ENCODE measurements around the gene ZSCAN18. TPM values are rescaled to one million over a fixed set of nuclear protein-coding genes. Genes with fewer than 3 reads are reported as not detected.

Gene ZSCAN18
- total and polyA plus RNA-seq, 4 donors = 22.1 to 123 (median 53.0) TPM

- H3K27me3 ChIP-seq (ENCODE audit: control insufficient read depth in 3 of 3, insufficient read depth in 3 of 3, low read length in 2 of 3) = no peaks in the 10 kb centered on the region
- H3K36me3 ChIP-seq (ENCODE audit: control insufficient read depth in 4 of 4, insufficient read depth in 4 of 4, low read length in 4 of 4) = peaks cover 16 to 48% (median 31%) of the 10 kb centered on the region in 4 donors
- H3K4me1 ChIP-seq (ENCODE audit: control insufficient read depth in 5 of 5, insufficient read depth in 5 of 5, low read length in 5 of 5) = no peaks in the 10 kb centered on the region
- no peak overlapping the region for H3K4me3 ChIP-seq
- H3K9me3 ChIP-seq (ENCODE audit: control insufficient read depth in 4 of 4, insufficient read depth in 3 of 4, low read length in 3 of 4) = peaks cover 0 to 65% (median 12%) of the 10 kb centered on the region in 4 donors
- no peak overlapping the region for H3K9ac ChIP-seq (ENCODE audit: insufficient read depth in 1 of 2, low read length in 2 of 2)
- TF ChIP-seq, protein P1, sequence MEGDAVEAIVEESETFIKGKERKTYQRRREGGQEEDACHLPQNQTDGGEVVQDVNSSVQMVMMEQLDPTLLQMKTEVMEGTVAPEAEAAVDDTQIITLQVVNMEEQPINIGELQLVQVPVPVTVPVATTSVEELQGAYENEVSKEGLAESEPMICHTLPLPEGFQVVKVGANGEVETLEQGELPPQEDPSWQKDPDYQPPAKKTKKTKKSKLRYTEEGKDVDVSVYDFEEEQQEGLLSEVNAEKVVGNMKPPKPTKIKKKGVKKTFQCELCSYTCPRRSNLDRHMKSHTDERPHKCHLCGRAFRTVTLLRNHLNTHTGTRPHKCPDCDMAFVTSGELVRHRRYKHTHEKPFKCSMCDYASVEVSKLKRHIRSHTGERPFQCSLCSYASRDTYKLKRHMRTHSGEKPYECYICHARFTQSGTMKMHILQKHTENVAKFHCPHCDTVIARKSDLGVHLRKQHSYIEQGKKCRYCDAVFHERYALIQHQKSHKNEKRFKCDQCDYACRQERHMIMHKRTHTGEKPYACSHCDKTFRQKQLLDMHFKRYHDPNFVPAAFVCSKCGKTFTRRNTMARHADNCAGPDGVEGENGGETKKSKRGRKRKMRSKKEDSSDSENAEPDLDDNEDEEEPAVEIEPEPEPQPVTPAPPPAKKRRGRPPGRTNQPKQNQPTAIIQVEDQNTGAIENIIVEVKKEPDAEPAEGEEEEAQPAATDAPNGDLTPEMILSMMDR (IDR thresholded peaks at IDR 0.05; ENCODE audit: control extremely low read depth, extremely low read depth) = no peak
- peak in 2 of 3 donors; percentile 20 to 38 for DNase-seq
- WGBS, 2 donors = 96 to 99% methylated on average over 3 of the region's 3 CpGs
- no peak for ATAC-seq (ENCODE audit: insufficient read depth, low FRiP score)
- no peak overlapping the region for H3K27ac ChIP-seq (ENCODE audit: low read depth in 1 of 2, low read length in 1 of 2)
Measured at GRCh38 chr19:58083021-58083420, 15.0 kb downstream of the ZSCAN18 start.

DNA sequence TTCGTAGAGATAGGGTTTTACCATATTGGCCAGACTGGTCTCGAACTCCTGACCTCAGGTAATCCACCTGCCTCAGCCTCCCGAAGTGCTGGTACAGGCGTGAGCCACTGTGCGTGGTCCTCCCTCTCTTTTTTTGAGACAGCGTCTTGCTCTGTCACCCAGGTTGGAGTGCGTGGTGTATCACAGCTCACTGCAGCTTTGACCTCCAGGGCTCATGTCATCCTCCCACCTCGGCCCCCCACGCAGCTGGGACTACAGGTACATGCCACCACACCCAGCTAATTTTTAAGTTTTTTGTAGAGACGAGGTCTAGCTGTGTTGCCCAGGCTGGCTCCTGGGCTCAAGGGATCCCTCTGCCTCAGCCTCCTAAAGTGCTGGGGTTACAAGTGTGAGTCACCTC, 18.2 kb downstream of the ZSCAN18 start:
- WGBS, 2 donors = 93 to 94% methylated on average over 10 of the region's 10 CpGs
- DNase-seq (no peak), ATAC-seq (ENCODE audit: insufficient read depth, low FRiP score) (no peak)
- H3K9me3 ChIP-seq (ENCODE audit: control insufficient read depth in 4 of 4, insufficient read depth in 3 of 4, low read length in 3 of 4) = peaks cover 0 to 46% (median 12%) of the 10 kb centered on the region in 4 donors
- no peaks in the 10 kb centered on the region for H3K4me1 ChIP-seq (ENCODE audit: control insufficient read depth in 5 of 5, insufficient read depth in 5 of 5, low read length in 5 of 5)
- H3K4me3 ChIP-seq = no peak overlapping the region
- H3K27ac ChIP-seq (ENCODE audit: low read depth in 1 of 2, low read length in 1 of 2) = no peak overlapping the region
- no peak overlapping the region for H3K9ac ChIP-seq (ENCODE audit: insufficient read depth in 1 of 2, low read length in 2 of 2)
- TF ChIP-seq, protein P1 (IDR thresholded peaks at IDR 0.05; ENCODE audit: control extremely low read depth, extremely low read depth) = no peak
- H3K36me3 ChIP-seq (ENCODE audit: control insufficient read depth in 4 of 4, insufficient read depth in 4 of 4, low read length in 4 of 4) = peaks cover under 1 to 20% (median 12%) of the 10 kb centered on the region in 4 donors
- no peaks in the 10 kb centered on the region for H3K27me3 ChIP-seq (ENCODE audit: control insufficient read depth in 3 of 3, insufficient read depth in 3 of 3, low read length in 2 of 3)

DNA sequence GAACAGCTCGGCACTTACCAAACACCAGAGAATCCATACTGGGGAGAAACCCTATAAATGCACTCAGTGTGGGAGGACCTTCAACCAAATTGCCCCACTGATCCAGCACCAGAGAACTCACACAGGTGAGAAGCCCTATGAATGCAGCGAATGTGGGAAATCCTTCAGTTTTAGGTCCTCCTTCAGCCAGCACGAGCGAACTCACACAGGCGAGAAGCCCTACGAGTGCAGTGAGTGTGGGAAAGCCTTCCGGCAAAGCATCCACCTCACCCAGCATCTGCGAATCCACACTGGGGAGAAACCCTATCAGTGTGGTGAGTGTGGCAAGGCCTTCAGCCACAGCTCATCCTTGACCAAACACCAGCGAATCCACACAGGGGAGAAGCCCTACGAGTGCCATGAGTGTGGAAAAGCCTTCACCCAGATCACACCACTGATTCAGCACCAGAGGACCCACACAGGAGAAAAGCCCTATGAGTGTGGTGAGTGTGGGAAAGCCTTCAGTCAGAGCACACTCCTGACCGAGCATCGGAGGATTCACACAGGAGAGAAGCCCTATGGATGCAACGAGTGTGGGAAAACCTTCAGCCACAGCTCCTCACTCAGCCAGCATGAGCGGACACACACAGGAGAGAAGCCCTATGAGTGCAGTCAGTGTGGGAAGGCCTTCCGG, 30.7 kb downstream of the ZSCAN18 start:
- Histone ChIP-seq H3K9me3 (ENCODE audit: control insufficient read depth in 4 of 4, insufficient read depth in 3 of 4, low read length in 3 of 4) (peaks cover 9 to 70% (median 56%) of the 10 kb centered on the region in 4 donors), H3K27ac (ENCODE audit: low read depth in 1 of 2, low read length in 1 of 2) (no peak overlapping the region), H3K27me3 (ENCODE audit: control insufficient read depth in 3 of 3, insufficient read depth in 3 of 3, low read length in 2 of 3) (no peaks in the 10 kb centered on the region), H3K9ac (ENCODE audit: insufficient read depth in 1 of 2, low read length in 2 of 2) (no peak overlapping the region), H3K4me1 (ENCODE audit: control insufficient read depth in 5 of 5, insufficient read depth in 5 of 5, low read length in 5 of 5) (no peaks in the 10 kb centered on the region), H3K4me3 (no peak overlapping the region), H3K36me3 (ENCODE audit: control insufficient read depth in 4 of 4, insufficient read depth in 4 of 4, low read length in 4 of 4) (peaks cover 3 to 83% (median 41%) of the 10 kb centered on the region in 4 donors)
- ATAC-seq (ENCODE audit: insufficient read depth, low FRiP score) (no peak), DNase-seq (no peak)
- TF ChIP-seq, protein P1 (IDR thresholded peaks at IDR 0.05; ENCODE audit: control extremely low read depth, extremely low read depth) = no peak
- WGBS, 2 donors = 97% methylated on average over 15 of the region's 15 CpGs

Data from lung (tissue), 12 donors.